Measurements from ENCODE around the gene MICB.
A peak's percentile ranks its signal among the peaks of the same experiment; 100 is the strongest.

MICB gene

DNA sequence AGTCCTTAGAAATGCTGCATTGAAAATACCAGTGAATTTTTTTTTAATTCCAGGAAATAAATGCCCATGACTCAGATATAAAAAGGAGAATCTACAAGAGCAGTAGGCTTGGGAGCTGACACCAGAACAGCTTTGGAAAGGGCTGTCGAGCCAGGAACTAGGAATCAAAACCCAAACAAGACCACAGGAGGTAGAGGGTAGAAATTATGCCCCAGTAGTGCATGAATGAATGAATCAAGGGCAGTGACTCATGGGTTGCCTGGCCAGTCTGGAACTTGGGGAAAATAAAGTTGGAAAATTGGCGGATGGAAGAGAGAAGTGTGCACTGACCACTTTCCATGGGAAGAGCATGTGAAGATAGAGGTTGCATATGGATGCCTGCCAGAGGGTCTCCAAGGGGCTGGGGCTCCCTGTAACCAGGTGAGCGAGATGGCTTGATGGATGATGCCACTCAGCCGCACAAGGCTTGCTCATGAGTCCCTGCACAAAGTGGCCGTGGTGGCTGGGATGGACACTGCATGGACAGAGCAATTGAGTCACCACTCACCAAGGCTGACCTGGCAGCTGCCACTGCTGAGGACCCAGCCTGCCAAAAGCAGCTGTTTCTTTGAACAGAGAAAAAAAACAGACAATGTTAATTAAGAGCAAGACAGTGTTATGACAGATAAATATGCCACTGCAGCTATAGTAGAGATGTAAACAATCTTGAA is 15.7 kb downstream of the MICB start:
- Histone ChIP-seq H3K9me3 (ENCODE audit: control insufficient read depth, low read length) (no peaks in the 10 kb centered on the region), H3K4me3 (ENCODE audit: low read length) (no peak overlapping the region), H3K27me3 (replicated peaks; ENCODE audit: control insufficient read depth, insufficient read depth, low read length) (no peaks in the 10 kb centered on the region), H3K4me1 (ENCODE audit: control insufficient read depth, insufficient read depth, low read length) (peaks cover 20% of the 10 kb centered on the region), H3K9ac (ENCODE audit: low read length) (no peak overlapping the region), H3K36me3 (ENCODE audit: control insufficient read depth, insufficient read depth, low read length, severe bottlenecking) (peaks cover 13% of the 10 kb centered on the region)
- DNase-seq (ENCODE audit: low read depth), result no peak

DNA sequence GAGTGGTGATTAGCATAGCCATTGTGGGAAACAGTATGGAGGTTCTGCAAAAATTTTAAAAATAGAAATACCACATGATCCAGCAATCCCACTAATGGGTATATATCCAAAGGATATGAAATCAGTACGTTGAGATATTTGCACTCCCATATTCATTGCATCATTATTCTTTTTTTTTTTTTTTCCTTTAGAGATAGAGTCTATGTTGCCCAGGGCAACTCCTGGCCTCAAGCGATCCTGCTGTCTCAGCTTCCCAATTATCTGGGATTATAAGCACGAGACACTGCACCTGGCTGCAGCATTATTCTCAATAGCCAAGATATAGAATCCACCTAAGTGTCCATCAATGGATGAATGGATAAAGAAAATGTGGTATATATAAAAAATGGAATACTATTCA is 23.9 kb downstream of the MICB start:
- peaks cover 16% of the 10 kb centered on the region for H3K4me1 ChIP-seq (ENCODE audit: control insufficient read depth, insufficient read depth, low read length)
- H3K36me3 ChIP-seq (ENCODE audit: control insufficient read depth, insufficient read depth, low read length, severe bottlenecking), result no peaks in the 10 kb centered on the region
- no peaks in the 10 kb centered on the region for H3K9me3 ChIP-seq (ENCODE audit: control insufficient read depth, low read length)
- no peak overlapping the region for H3K4me3 ChIP-seq (ENCODE audit: low read length)
- DNase-seq (ENCODE audit: low read depth), result no peak
- H3K27me3 ChIP-seq (replicated peaks; ENCODE audit: control insufficient read depth, insufficient read depth, low read length), result no peaks in the 10 kb centered on the region
- H3K9ac ChIP-seq (ENCODE audit: low read length), result no peak overlapping the region

DNA sequence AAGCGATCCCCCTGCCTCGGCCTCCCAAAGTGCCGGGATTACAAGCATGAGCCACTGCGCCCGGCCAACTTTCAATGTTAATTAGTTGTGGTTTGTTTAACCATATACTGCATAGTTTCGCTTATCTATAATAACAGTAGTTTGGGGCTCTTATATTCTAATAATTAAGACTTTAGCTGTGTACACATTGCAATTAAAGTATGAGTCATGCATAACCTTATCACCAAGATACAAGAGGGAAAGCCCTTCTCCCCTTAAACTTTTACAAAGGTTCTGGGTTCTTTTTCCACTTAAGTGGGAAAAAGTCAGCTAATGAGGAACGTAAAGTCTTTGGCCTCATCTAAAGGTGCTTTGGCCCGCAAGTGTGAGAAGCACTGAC is 27.6 kb downstream of the MICB start:
- H3K4me3 ChIP-seq (ENCODE audit: low read length), result no peak overlapping the region
- no peaks in the 10 kb centered on the region for H3K9me3 ChIP-seq (ENCODE audit: control insufficient read depth, low read length)
- no peaks in the 10 kb centered on the region for H3K27me3 ChIP-seq (replicated peaks; ENCODE audit: control insufficient read depth, insufficient read depth, low read length)
- no peak for DNase-seq (ENCODE audit: low read depth)
- peaks cover 13% of the 10 kb centered on the region for H3K4me1 ChIP-seq (ENCODE audit: control insufficient read depth, insufficient read depth, low read length)
- H3K36me3 ChIP-seq (ENCODE audit: control insufficient read depth, insufficient read depth, low read length, severe bottlenecking), result peaks cover 12% of the 10 kb centered on the region
- no peak overlapping the region for H3K9ac ChIP-seq (ENCODE audit: low read length)

DNA sequence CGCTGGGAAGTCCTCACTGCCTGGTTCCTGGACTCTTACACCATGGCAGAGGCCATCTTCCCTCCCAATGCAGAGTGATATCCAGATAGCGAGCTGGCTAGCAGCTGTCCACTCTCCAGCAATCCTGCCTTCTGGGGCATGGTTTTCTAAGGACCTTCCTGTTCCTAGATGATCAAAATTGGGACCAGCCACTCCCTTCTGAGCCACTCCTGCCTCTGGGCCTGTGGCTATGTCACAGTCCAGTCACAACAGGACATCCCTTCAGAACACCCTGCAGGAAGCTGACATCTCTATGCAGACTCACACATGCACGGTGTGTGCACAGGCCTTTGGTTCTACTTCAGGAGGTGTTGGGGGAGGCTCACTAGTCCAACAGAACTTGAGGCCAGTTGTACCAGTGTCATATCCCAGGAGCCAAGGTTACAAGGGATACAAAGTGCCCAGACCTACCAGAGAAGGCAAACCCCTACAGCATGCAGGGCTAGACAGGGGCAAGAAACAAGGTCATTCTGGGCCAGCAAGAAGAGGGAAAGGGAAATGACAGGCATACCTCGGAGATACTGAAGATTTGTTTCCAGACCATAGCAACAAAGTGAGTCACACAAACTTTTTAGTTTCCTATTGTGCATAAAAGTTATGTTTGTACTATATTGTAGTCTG is 28.1 kb downstream of the MICB start:
- no peak overlapping the region for H3K4me3 ChIP-seq (ENCODE audit: low read length)
- H3K9ac ChIP-seq (ENCODE audit: low read length), result no peak overlapping the region
- DNase-seq (ENCODE audit: low read depth), result peak; percentile 47
- peaks cover 17% of the 10 kb centered on the region for H3K36me3 ChIP-seq (ENCODE audit: control insufficient read depth, insufficient read depth, low read length, severe bottlenecking)
- H3K9me3 ChIP-seq (ENCODE audit: control insufficient read depth, low read length), result no peaks in the 10 kb centered on the region
- no peaks in the 10 kb centered on the region for H3K27me3 ChIP-seq (replicated peaks; ENCODE audit: control insufficient read depth, insufficient read depth, low read length)
- peaks cover 13% of the 10 kb centered on the region for H3K4me1 ChIP-seq (ENCODE audit: control insufficient read depth, insufficient read depth, low read length)

DNA sequence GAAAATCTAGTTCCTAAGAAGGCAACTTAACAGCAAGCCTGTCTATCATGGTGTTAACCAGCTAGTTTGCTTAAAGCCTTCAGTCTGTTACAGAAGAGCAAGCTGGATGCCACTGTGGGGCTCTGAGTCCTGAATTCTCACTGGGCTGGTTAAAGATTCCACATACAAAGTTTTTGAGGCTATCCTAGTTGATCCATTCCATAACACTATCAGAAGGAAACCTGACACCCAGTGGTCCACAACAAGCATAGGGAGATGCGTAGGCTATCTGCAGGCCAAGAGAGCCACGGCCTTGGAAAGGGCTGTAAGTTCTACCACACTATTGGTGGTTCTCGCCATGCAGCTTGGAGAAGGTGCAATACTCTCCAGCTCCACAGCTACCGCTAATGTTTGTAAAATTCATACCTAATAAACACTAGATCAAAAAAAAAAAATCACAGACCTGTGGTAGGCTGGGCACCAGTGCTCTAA is 30.4 kb downstream of the MICB start:
- Histone ChIP-seq H3K9ac (ENCODE audit: low read length) (no peak overlapping the region), H3K4me3 (ENCODE audit: low read length) (no peak overlapping the region), H3K36me3 (ENCODE audit: control insufficient read depth, insufficient read depth, low read length, severe bottlenecking) (peaks cover 40% of the 10 kb centered on the region), H3K4me1 (ENCODE audit: control insufficient read depth, insufficient read depth, low read length) (peaks cover 13% of the 10 kb centered on the region), H3K27me3 (replicated peaks; ENCODE audit: control insufficient read depth, insufficient read depth, low read length) (no peaks in the 10 kb centered on the region), H3K9me3 (ENCODE audit: control insufficient read depth, low read length) (no peaks in the 10 kb centered on the region)
- no peak for DNase-seq (ENCODE audit: low read depth)

DNA sequence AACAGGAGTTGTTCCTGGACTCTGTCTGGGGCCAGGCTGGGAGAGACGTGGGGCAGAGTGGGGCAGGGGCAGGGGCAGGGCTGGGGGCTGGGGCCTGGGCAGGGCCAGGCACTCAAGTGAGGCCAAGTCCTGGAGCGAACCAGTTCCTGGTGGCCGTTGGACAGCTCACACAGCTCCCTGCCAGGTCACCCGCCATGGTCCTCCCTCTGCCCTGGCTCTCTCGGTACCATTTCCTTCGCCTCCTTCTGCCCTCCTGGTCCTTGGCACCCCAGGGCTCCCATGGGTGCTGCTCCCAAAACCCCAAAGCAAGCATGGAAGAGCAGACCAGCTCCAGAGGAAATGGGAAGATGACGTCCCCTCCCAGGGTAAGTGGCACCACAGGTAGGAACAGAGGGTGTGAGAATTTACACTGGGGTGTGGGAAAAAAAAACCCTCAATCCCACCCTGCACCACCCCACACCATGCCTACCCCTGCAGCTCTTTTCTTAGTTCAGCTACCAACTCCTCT is 30.9 kb downstream of the MICB start, which contains the start of gene MCCD1:
Gene MCCD1 (plus strand): TSS at position 142 of the 508 bp plus-strand sequence. CDS start 53 bp downstream, at position 195.
- no peak within 1 kb of the TSS for H3K9ac ChIP-seq (ENCODE audit: low read length)
- H3K4me1 ChIP-seq (ENCODE audit: control insufficient read depth, insufficient read depth, low read length), result peaks cover 13% of the 10 kb centered on the region
- H3K9me3 ChIP-seq (ENCODE audit: control insufficient read depth, low read length), result no peaks in the 10 kb centered on the region
- H3K27me3 ChIP-seq (replicated peaks; ENCODE audit: control insufficient read depth, insufficient read depth, low read length), result no peaks in the 10 kb centered on the region
- no peak for DNase-seq (ENCODE audit: low read depth)
- H3K4me3 ChIP-seq (ENCODE audit: low read length), result no peak within 1 kb of the TSS
- peaks cover 45% of the 10 kb centered on the region for H3K36me3 ChIP-seq (ENCODE audit: control insufficient read depth, insufficient read depth, low read length, severe bottlenecking)

DNA sequence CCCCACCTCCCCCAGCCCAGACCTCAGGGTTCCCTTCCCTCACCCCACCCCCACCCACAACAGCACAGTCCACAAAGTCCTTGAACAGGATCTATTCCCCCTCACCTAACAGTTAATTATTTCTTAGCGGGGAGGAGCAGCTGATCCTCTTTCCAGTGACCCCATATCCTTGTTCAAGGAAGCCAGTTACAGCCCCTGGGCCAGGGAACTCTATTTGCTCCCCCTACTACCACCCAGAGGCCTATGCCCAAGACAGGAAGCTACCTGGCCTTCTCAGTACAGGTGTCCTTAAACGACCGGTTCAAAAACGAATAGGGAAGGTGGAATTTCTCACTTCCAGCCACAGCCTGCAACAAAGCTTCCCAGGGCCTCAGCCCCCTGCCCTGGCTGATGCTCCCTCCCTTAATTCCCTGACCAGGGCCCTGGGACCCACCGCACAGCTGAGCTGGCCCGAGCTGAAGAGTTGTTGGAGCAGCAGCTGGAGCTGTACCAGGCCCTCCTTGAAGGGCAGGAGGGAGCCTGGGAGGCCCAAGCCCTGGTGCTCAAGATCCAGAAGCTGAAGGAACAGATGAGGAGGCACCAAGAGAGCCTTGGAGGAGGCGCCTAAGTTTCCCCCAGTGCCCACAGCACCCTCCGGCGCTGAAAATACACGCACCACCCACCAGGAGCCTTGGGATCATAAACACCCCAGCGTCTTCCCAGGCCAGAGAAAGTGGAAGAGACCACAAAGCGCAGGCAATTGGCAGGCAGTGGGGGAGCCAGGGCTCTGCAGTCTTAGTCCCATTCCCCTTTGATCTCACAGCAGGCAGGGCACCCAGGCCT is 31.6 kb downstream of the MICB start:
- Histone ChIP-seq H3K27me3 (replicated peaks; ENCODE audit: control insufficient read depth, insufficient read depth, low read length) (no peaks in the 10 kb centered on the region), H3K9ac (ENCODE audit: low read length) (no peak overlapping the region), H3K9me3 (ENCODE audit: control insufficient read depth, low read length) (no peaks in the 10 kb centered on the region), H3K36me3 (ENCODE audit: control insufficient read depth, insufficient read depth, low read length, severe bottlenecking) (peaks cover 52% of the 10 kb centered on the region), H3K4me1 (ENCODE audit: control insufficient read depth, insufficient read depth, low read length) (peaks cover 13% of the 10 kb centered on the region), H3K4me3 (ENCODE audit: low read length) (no peak overlapping the region)
- no peak for DNase-seq (ENCODE audit: low read depth)

DNA sequence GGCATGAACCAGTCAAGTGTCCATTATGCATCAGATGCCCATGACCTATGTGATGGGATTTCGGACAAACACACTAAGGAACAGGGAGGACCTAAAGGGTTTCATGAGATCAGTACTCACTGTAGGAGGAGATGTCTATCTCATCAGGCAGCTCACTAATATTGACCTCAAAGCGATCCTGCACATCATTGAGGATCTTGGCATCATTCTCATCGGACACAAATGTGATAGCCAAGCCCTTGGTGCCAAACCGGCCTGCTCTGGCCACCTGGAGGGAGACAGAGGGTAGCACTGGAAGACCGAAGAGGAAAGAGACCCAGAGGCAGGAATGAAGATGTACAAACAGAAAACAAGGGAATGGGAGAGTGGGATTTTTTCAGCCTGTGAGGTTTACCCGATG is 32.7 kb downstream of the MICB start:
- DNase-seq (ENCODE audit: low read depth), result no peak
- peaks cover 63% of the 10 kb centered on the region for H3K36me3 ChIP-seq (ENCODE audit: control insufficient read depth, insufficient read depth, low read length, severe bottlenecking)
- H3K9me3 ChIP-seq (ENCODE audit: control insufficient read depth, low read length), result no peaks in the 10 kb centered on the region
- H3K4me3 ChIP-seq (ENCODE audit: low read length), result no peak overlapping the region
- no peaks in the 10 kb centered on the region for H3K27me3 ChIP-seq (replicated peaks; ENCODE audit: control insufficient read depth, insufficient read depth, low read length)
- H3K9ac ChIP-seq (ENCODE audit: low read length), result no peak overlapping the region
- peaks cover 13% of the 10 kb centered on the region for H3K4me1 ChIP-seq (ENCODE audit: control insufficient read depth, insufficient read depth, low read length)

DNA sequence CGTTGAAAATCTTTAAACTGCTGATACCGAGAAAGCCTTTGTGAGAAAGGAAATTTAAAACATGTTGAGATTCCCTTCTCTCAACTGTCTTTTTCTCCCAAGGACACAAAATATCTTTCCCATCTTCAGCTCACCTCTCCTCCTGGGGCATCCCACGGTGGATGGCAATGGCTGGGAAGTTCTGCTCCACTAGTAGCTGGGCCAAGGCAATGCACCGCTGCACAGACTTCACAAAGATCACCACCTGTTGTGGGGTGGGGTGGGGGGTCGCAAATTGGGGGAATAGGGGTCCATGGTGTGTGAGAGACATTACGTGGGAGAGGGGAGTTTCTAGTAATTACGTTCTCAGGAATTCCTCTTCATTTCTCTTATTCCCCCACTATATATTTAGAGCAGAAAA is 33.2 kb downstream of the MICB start:
- H3K4me3 ChIP-seq (ENCODE audit: low read length), result no peak overlapping the region
- H3K36me3 ChIP-seq (ENCODE audit: control insufficient read depth, insufficient read depth, low read length, severe bottlenecking), result peaks cover 68% of the 10 kb centered on the region
- no peaks in the 10 kb centered on the region for H3K9me3 ChIP-seq (ENCODE audit: control insufficient read depth, low read length)
- DNase-seq (ENCODE audit: low read depth), result no peak
- no peaks in the 10 kb centered on the region for H3K27me3 ChIP-seq (replicated peaks; ENCODE audit: control insufficient read depth, insufficient read depth, low read length)
- no peak overlapping the region for H3K9ac ChIP-seq (ENCODE audit: low read length)
- peaks cover 8% of the 10 kb centered on the region for H3K4me1 ChIP-seq (ENCODE audit: control insufficient read depth, insufficient read depth, low read length)

DNA sequence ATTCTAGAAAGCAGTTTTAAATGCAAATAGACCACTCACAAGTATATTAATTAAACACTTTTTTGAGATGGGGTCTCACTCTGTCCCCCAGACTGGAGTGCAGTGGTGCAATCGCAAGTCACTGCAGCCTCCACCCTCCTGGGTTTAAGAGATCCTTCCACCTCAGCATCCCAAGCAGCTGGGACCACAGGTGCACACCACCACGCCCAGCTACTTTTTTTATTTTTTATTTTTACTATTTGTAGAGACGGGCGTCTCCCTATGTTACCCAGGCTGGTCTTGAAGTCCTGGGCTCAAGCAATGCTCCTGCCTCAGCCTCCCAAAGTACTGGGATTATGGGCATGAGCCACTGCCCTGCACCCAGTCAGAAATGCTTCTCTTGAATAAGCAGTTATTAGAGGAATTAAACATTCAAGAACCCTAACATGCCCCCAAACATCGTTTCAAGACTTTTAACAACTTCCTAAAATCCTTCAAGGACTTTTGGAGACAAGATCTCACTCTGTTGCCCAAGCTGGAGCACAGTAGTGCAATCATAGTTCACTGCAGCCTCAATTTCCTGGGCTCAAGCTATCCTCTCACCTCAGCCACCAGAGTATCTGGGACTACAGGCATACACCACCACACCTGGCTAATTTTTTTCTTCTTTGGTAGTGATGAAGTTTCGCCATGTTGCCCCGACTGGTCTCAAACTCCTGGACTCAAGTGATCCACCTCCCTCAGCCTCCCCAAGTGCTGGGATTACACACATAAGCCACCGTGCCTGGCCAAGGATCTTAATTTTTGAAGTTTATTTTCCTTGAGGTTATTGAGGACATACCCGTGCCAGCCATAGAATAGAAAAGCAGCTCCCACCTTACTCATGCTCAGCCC is 34.1 kb downstream of the MICB start:
- H3K4me1 ChIP-seq (ENCODE audit: control insufficient read depth, insufficient read depth, low read length), result peaks cover under 1% of the 10 kb centered on the region
- H3K9ac ChIP-seq (ENCODE audit: low read length), result no peak overlapping the region
- DNase-seq (ENCODE audit: low read depth), result no peak
- no peaks in the 10 kb centered on the region for H3K9me3 ChIP-seq (ENCODE audit: control insufficient read depth, low read length)
- H3K27me3 ChIP-seq (replicated peaks; ENCODE audit: control insufficient read depth, insufficient read depth, low read length), result no peaks in the 10 kb centered on the region
- H3K36me3 ChIP-seq (ENCODE audit: control insufficient read depth, insufficient read depth, low read length, severe bottlenecking), result peaks cover 76% of the 10 kb centered on the region
- no peak overlapping the region for H3K4me3 ChIP-seq (ENCODE audit: low read length)

All from adipocyte (in vitro differentiated cells).